HEK293 (cell line): ENCODE results near the gene AGAP3.
A peak's percentile ranks its signal among the peaks of the same experiment; 100 is the strongest.

ENCODE experiments used
- CTCF ChIA-PET: fragments of 350-600 bp; formaldehyde crosslinking; extraction: SDS; loops from one replicate; lab custom pipeline; 2021; ENCODE audit warnings: antibody characterized with exemption; lab: Yijun Ruan, JAX
- POLR2A ChIA-PET: fragments of 300-600 bp; formaldehyde crosslinking; extraction: SDS; loops from one replicate; lab custom pipeline; 2020; ENCODE audit warnings: antibody characterized with exemption, inconsistent platforms; lab: Yijun Ruan, JAX
- H3K27ac ChIP-seq: fragments of 200-500 bp; sonication (Bioruptor generic); 2 replicates; pipeline ENCODE4 v1.5.1; 2014; ENCODE audit warnings: low read depth, low read length, control low read depth, inconsistent platforms; ENCODE audit errors: extremely low read depth
- H3K36me3 ChIP-seq, 2 experiments: fragments of 200-500 bp in 1 of 2; sonication (Bioruptor generic) in 1 of 2; 1 replicate in 1 of 2; 2 replicates in 1 of 2; pipeline ENCODE4 v1.5.1; 2014 to 2017; ENCODE audit warnings: inconsistent platforms in 2 of 2, low read length in 2 of 2; ENCODE audit not compliant: control insufficient read depth in 2 of 2, insufficient read depth in 1 of 2
- H3K4me1 ChIP-seq: fragments of 200-500 bp; sonication (Bioruptor generic); 2 replicates; pipeline ENCODE4 v1.5.1; 2014; ENCODE audit warnings: mild to moderate bottlenecking, low read length, inconsistent platforms; ENCODE audit not compliant: control insufficient read depth, insufficient read depth
- H3K4me3 ChIP-seq: 2 replicates; pipeline ENCODE4 v1.5.1; 2011; ENCODE audit warnings: low read depth, mild to moderate bottlenecking, control low read depth, low read length, moderate library complexity
- H3K9me3 ChIP-seq: fragments of 200-500 bp; sonication (Bioruptor generic); 2 replicates; pipeline ENCODE4 v1.5.1; 2014; ENCODE audit warnings: low read depth, low read length, inconsistent platforms; ENCODE audit not compliant: control insufficient read depth, insufficient read depth
- HOXA7 ChIP-seq: sonication (generic); formaldehyde crosslinking; IDR thresholded peaks from 2 replicates; pipeline ENCODE4 v1.8.1; 2022; ENCODE audit warnings: missing genetic modification reagents, borderline replicate concordance
- HOXD13 ChIP-seq: sonication (generic); formaldehyde crosslinking; IDR thresholded peaks from 2 replicates; pipeline ENCODE4 v1.8.0; 2022; ENCODE audit warnings: missing genetic modification reagents, borderline replicate concordance
- KLF10 ChIP-seq: fragments of 450-650 bp; IDR thresholded peaks from 2 replicates; pipeline ENCODE4 v1.5.1; 2018; ENCODE audit warnings: missing biosample characterization, mild to moderate bottlenecking, missing genetic modification characterization
- SP3 ChIP-seq: fragments of 450-650 bp; formaldehyde crosslinking; IDR thresholded peaks from 2 replicates; pipeline ENCODE4 v1.5.1; 2016; ENCODE audit warnings: missing biosample characterization, missing genetic modification characterization
- YY2 ChIP-seq: fragments of 450-650 bp; formaldehyde crosslinking; IDR thresholded peaks from 2 replicates; pipeline ENCODE4 v1.5.1; 2016; ENCODE audit warnings: missing biosample characterization, missing genetic modification characterization
- ZFP37 ChIP-seq: fragments of 450-650 bp; formaldehyde crosslinking; IDR thresholded peaks from 2 replicates; pipeline ENCODE4 v1.5.1; 2016; ENCODE audit warnings: missing biosample characterization, missing genetic modification characterization
- ZNF121 ChIP-seq: fragments of 450-650 bp; formaldehyde crosslinking; IDR thresholded peaks from 2 replicates; pipeline ENCODE4 v1.5.1; 2016; ENCODE audit warnings: missing biosample characterization, missing genetic modification characterization
- ZNF155 ChIP-seq: fragments of 450-650 bp; formaldehyde crosslinking; IDR thresholded peaks from 2 replicates; pipeline ENCODE4 v1.5.1; 2016; ENCODE audit warnings: missing biosample characterization, missing genetic modification characterization
- ZNF175 ChIP-seq: fragments of 450-650 bp; formaldehyde crosslinking; IDR thresholded peaks from 2 replicates; pipeline ENCODE4 v1.5.1; 2016; ENCODE audit warnings: missing biosample characterization, missing genetic modification characterization
- ZNF211 ChIP-seq: fragments of 450-650 bp; formaldehyde crosslinking; IDR thresholded peaks from 2 replicates; pipeline ENCODE4 v1.5.1; 2016; ENCODE audit warnings: low read depth, missing biosample characterization, missing genetic modification characterization
- ZNF324 ChIP-seq: fragments of 450-650 bp; formaldehyde crosslinking; IDR thresholded peaks from 2 replicates; pipeline ENCODE4 v1.5.1; 2016; ENCODE audit warnings: missing biosample characterization, missing genetic modification characterization
- ZNF350 ChIP-seq: fragments of 450-650 bp; formaldehyde crosslinking; IDR thresholded peaks from 2 replicates; pipeline ENCODE4 v1.5.0; 2017; ENCODE audit warnings: missing biosample characterization, mild to moderate bottlenecking, missing genetic modification characterization
- ZNF394 ChIP-seq: fragments of 450-650 bp; formaldehyde crosslinking; IDR thresholded peaks from 2 replicates; pipeline ENCODE4 v1.5.1; 2016; ENCODE audit warnings: missing biosample characterization, missing genetic modification characterization, mild to moderate bottlenecking, moderate library complexity, borderline replicate concordance
- ZNF521 ChIP-seq: fragments of 450-650 bp; formaldehyde crosslinking; IDR thresholded peaks from 2 replicates; pipeline ENCODE4 v1.5.1; 2017; ENCODE audit warnings: missing biosample characterization, mild to moderate bottlenecking, missing genetic modification characterization
- ZNF548 ChIP-seq: fragments of 450-650 bp; formaldehyde crosslinking; IDR thresholded peaks from 2 replicates; pipeline ENCODE4 v1.5.1; 2016; ENCODE audit warnings: missing biosample characterization, missing genetic modification characterization
- ZNF596 ChIP-seq: fragments of 450-650 bp; IDR thresholded peaks from 2 replicates; pipeline ENCODE4 v1.5.0; 2018; ENCODE audit warnings: missing biosample characterization, mild to moderate bottlenecking, missing genetic modification characterization, moderate library complexity
- ZNF600 ChIP-seq: fragments of 450-650 bp; formaldehyde crosslinking; IDR thresholded peaks from 2 replicates; pipeline ENCODE4 v1.5.1; 2016; ENCODE audit warnings: missing biosample characterization, missing genetic modification characterization
- ZNF629 ChIP-seq: fragments of 450-650 bp; formaldehyde crosslinking; IDR thresholded peaks from 2 replicates; pipeline ENCODE4 v1.5.1; 2017; ENCODE audit warnings: missing biosample characterization, missing genetic modification characterization
- ZNF660 ChIP-seq: fragments of 450-650 bp; IDR thresholded peaks from 2 replicates; pipeline ENCODE4 v1.5.1; 2018; ENCODE audit warnings: missing biosample characterization, mild to moderate bottlenecking, missing genetic modification characterization
- ZNF664 ChIP-seq: fragments of 450-650 bp; formaldehyde crosslinking; IDR thresholded peaks from 2 replicates; pipeline ENCODE4 v1.5.1; 2016; ENCODE audit warnings: missing biosample characterization, missing genetic modification characterization
- ZNF837 ChIP-seq: fragments of 450-650 bp; formaldehyde crosslinking; IDR thresholded peaks from 2 replicates; pipeline ENCODE4 v1.5.1; 2016; ENCODE audit warnings: missing biosample characterization, missing genetic modification characterization
- ZSCAN23 ChIP-seq: fragments of 450-650 bp; formaldehyde crosslinking; IDR thresholded peaks from 2 replicates; pipeline ENCODE4 v1.5.1; 2016; ENCODE audit warnings: missing biosample characterization, missing genetic modification characterization
- TF ChIP-seq, protein P1 (sequence below): fragments of 450-650 bp; formaldehyde crosslinking; IDR thresholded peaks from 2 replicates; pipeline ENCODE4 v1.5.1; 2017; ENCODE audit warnings: missing biosample characterization, missing genetic modification characterization
- TF ChIP-seq, protein P2 (sequence below): fragments of 450-650 bp; formaldehyde crosslinking; IDR thresholded peaks from 2 replicates; pipeline ENCODE4 v1.5.1; 2016; ENCODE audit warnings: missing biosample characterization, missing genetic modification characterization
- TF ChIP-seq, protein P3 (sequence below): fragments of 450-650 bp; formaldehyde crosslinking; IDR thresholded peaks from 2 replicates; pipeline ENCODE4 v1.5.1; 2016; ENCODE audit warnings: missing biosample characterization, missing genetic modification characterization
- TF ChIP-seq, protein P4 (sequence below): fragments of 450-650 bp; formaldehyde crosslinking; IDR thresholded peaks from 2 replicates; pipeline ENCODE4 v1.5.1; 2016; ENCODE audit warnings: missing biosample characterization, missing genetic modification characterization
- TF ChIP-seq, protein P5 (sequence below): fragments of 450-650 bp; formaldehyde crosslinking; IDR thresholded peaks from 2 replicates; pipeline ENCODE4 v1.5.1; 2016; ENCODE audit warnings: missing biosample characterization, missing genetic modification characterization
- TF ChIP-seq, protein P6 (sequence below): fragments of 450-650 bp; formaldehyde crosslinking; IDR thresholded peaks from 2 replicates; pipeline ENCODE4 v1.5.1; 2016; ENCODE audit warnings: missing biosample characterization, missing genetic modification characterization, low read depth

Gene AGAP3

DNA sequence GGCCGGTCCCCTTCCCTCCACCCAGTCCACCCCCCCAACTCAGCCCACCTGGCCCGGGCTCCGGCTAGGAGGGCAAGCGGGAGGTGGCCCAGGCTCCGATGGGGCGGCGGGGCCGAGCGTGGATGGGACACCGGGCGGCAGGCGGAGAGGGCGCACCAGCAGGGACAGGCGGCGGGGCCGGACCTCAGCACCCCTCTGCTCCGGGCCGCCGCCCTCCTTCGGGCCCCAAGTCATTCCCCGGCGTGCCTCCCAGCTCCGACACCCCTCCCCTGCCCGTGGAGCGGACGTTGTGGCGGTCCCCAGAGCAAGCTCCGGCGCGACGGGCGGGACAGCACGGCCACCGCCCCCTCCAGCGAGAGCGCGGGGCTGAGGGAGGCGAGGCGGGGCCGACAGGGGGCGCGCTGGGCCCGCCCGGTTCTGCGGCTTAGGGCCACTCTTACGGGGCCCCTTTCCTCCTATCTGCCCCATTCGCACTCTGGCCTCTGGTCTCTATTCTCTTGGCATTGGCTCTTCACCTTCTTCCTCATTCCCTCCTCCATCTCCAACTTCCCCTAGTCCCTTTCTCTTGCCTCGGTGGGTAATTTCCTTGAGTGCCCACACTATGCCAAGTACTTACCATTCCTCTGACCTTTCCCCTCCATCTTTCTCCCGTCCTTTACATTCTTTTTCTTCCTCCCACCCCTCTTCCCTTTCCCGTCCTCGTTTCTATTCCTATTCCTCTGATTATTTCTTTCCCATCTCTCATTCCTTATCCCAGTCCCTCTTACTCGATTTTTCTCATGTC, 81.9 kb downstream of the AGAP3 start:
- H3K4me3 ChIP-seq: peak overlapping the region; percentile 48
- CTCF ChIA-PET: interaction anchor here (0.6 to 2.5 kb wide), 15 partner anchors 10 to 679 kb away, joined by 3 to 13 read pairs (median 5); no protein-coding TSS in a partner anchor
- POLR2A ChIA-PET: interaction anchor here (1.5 kb wide), 1 partner anchor 11 kb away, joined by 6 read pairs; no protein-coding TSS in a partner anchor
- TF ChIP-seq ZSCAN23 (tag by site-specific recombination) (no peak), ZFP37 (tag by site-specific recombination) (no peak), ZNF596 (no peak), HOXD13 (CRISPR knock-in tag) (no peak), KLF10 (tag by site-specific recombination) (peak; percentile 56; the same call in 1 of the 2 replicates), ZNF324 (tag by site-specific recombination) (no peak; the same call in 1 of the 2 replicates), ZNF600 (tag by site-specific recombination) (peak; percentile 88), ZNF350 (tag by site-specific recombination) (no peak), SP3 (tag by site-specific recombination) (peak; percentile 83), ZNF629 (tag by site-specific recombination) (peak; percentile 37), HOXA7 (no peak), ZNF837 (no peak), ZNF155 (tag by site-specific recombination) (no peak), ZNF121 (tag by site-specific recombination) (peak; percentile 61; the same call in 1 of the 2 replicates), ZNF521 (tag by site-specific recombination) (no peak), ZNF664 (tag by site-specific recombination) (no peak), ZNF548 (tag by site-specific recombination) (no peak; the same call in 1 of the 2 replicates), YY2 (tag by site-specific recombination) (peak; percentile 75), ZNF394 (tag by site-specific recombination) (peak; percentile 40; the same call in 1 of the 2 replicates), ZNF175 (tag by site-specific recombination) (no peak), ZNF660 (peak; percentile 87), ZNF211 (tag by site-specific recombination) (no peak)
- TF ChIP-seq, protein P1, sequence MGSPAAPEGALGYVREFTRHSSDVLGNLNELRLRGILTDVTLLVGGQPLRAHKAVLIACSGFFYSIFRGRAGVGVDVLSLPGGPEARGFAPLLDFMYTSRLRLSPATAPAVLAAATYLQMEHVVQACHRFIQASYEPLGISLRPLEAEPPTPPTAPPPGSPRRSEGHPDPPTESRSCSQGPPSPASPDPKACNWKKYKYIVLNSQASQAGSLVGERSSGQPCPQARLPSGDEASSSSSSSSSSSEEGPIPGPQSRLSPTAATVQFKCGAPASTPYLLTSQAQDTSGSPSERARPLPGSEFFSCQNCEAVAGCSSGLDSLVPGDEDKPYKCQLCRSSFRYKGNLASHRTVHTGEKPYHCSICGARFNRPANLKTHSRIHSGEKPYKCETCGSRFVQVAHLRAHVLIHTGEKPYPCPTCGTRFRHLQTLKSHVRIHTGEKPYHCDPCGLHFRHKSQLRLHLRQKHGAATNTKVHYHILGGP (tag by site-specific recombination): no peak
- TF ChIP-seq, protein P2, sequence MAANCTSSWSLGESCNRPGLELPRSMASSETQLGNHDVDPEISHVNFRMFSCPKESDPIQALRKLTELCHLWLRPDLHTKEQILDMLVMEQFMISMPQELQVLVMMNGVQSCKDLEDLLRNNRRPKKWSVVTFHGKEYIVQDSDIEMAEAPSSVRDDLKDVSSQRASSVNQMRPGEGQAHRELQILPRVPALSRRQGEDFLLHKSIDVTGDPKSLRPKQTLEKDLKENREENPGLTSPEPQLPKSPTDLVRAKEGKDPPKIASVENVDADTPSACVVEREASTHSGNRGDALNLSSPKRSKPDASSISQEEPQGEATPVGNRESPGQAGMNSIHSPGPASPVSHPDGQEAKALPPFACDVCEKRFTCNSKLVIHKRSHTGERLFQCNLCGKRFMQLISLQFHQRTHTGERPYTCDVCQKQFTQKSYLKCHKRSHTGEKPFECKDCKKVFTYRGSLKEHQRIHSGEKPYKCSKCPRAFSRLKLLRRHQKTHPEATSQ (tag by site-specific recombination): no peak
- TF ChIP-seq, protein P3, sequence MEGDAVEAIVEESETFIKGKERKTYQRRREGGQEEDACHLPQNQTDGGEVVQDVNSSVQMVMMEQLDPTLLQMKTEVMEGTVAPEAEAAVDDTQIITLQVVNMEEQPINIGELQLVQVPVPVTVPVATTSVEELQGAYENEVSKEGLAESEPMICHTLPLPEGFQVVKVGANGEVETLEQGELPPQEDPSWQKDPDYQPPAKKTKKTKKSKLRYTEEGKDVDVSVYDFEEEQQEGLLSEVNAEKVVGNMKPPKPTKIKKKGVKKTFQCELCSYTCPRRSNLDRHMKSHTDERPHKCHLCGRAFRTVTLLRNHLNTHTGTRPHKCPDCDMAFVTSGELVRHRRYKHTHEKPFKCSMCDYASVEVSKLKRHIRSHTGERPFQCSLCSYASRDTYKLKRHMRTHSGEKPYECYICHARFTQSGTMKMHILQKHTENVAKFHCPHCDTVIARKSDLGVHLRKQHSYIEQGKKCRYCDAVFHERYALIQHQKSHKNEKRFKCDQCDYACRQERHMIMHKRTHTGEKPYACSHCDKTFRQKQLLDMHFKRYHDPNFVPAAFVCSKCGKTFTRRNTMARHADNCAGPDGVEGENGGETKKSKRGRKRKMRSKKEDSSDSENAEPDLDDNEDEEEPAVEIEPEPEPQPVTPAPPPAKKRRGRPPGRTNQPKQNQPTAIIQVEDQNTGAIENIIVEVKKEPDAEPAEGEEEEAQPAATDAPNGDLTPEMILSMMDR (tag by site-specific recombination): peak; percentile 94
- TF ChIP-seq, protein P4, sequence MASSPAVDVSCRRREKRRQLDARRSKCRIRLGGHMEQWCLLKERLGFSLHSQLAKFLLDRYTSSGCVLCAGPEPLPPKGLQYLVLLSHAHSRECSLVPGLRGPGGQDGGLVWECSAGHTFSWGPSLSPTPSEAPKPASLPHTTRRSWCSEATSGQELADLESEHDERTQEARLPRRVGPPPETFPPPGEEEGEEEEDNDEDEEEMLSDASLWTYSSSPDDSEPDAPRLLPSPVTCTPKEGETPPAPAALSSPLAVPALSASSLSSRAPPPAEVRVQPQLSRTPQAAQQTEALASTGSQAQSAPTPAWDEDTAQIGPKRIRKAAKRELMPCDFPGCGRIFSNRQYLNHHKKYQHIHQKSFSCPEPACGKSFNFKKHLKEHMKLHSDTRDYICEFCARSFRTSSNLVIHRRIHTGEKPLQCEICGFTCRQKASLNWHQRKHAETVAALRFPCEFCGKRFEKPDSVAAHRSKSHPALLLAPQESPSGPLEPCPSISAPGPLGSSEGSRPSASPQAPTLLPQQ (tag by site-specific recombination): peak; percentile 92
- TF ChIP-seq, protein P5, sequence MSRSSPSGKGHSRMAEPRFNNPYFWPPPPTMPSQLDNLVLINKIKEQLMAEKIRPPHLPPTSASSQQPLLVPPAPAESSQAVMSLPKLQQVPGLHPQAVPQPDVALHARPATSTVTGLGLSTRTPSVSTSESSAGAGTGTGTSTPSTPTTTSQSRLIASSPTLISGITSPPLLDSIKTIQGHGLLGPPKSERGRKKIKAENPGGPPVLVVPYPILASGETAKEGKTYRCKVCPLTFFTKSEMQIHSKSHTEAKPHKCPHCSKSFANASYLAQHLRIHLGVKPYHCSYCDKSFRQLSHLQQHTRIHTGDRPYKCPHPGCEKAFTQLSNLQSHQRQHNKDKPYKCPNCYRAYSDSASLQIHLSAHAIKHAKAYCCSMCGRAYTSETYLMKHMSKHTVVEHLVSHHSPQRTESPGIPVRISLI (tag by site-specific recombination): no peak
- TF ChIP-seq, protein P6, sequence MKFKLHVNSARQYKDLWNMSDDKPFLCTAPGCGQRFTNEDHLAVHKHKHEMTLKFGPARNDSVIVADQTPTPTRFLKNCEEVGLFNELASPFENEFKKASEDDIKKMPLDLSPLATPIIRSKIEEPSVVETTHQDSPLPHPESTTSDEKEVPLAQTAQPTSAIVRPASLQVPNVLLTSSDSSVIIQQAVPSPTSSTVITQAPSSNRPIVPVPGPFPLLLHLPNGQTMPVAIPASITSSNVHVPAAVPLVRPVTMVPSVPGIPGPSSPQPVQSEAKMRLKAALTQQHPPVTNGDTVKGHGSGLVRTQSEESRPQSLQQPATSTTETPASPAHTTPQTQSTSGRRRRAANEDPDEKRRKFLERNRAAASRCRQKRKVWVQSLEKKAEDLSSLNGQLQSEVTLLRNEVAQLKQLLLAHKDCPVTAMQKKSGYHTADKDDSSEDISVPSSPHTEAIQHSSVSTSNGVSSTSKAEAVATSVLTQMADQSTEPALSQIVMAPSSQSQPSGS (tag by site-specific recombination): no peak

More for the DNA sequence above, 81.9 kb downstream of the AGAP3 start:
- H3K36me3 ChIP-seq: no peaks in the 10 kb centered on the region
- peak overlapping the region; percentile 57; the same call in 1 of the 2 replicates for H3K27ac ChIP-seq
- H3K9me3 ChIP-seq: no peaks in the 10 kb centered on the region
- no peaks in the 10 kb centered on the region for H3K4me1 ChIP-seq
